ENCODE measurements around the gene CNOT6L. TPM values are rescaled to one million over a fixed set of nuclear protein-coding genes. Genes with fewer than 3 reads are reported as not detected.
"Not testable (repeated sequence)": the region's sequence is repeated elsewhere in the genome, so short reads cannot be mapped to it uniquely, and the experiment has no call there.

CNOT6L gene
- total RNA-seq: 100 to 1,000 TPM; 227 to 231 TPM
- polyA plus RNA-seq: 10 to 100 TPM; 58.3 to 61.5 (median 60.2) TPM
- total RNA-seq: 98.4 to 310 (median 271) reads per million in 6 experiments

GRCh38 chr4:77818602-77819403 is at the start of gene CNOT6L:
CNOT6L (minus strand) TSS chr4:77819368; CDS start chr4:77819308, 60 bp downstream.
- Mint-ChIP-seq H3K4me1 (peaks cover 36 to 71% (median 67%) of the 10 kb centered on the region in 4 donors), H3K27me3 (peaks cover 0 to 3% (median 0%) of the 10 kb centered on the region in 5 donors), H3K9me3 (peaks cover 0 to 6% (median 0%) of the 10 kb centered on the region in 9 donors), H3K36me3 (peaks cover 5 to 21% (median 5%) of the 10 kb centered on the region in 3 donors), H3K4me3 (peak within 1 kb of the TSS; percentile 96 to 100 (median 99)), H3K27ac (peak within 1 kb of the TSS; percentile 96 to 100 (median 100))
- POLR2A ChIA-PET: interaction anchor here (0.6 to 14.8 kb wide), 9 partner anchors 9 to 667 kb away, joined by 3 to 876 read pairs (median 5); partner anchors contain the start of gene MRPL1
- peak; percentile 12 to 15 for ATAC-seq
- peak; percentile 44 to 95 (median 86) for DNase-seq

GRCh38 chr4:77865259-77865658 is 46.1 kb upstream of the CNOT6L start:
- H3K4me3 Mint-ChIP-seq: peak overlapping the region in 4 of 10 donors; percentile 18 to 61 (median 41)
- peaks cover 0 to 3% (median 0%) of the 10 kb centered on the region in 5 donors for H3K27me3 Mint-ChIP-seq
- H3K9me3 Mint-ChIP-seq: peaks cover 0 to 6% (median 0%) of the 10 kb centered on the region in 9 donors
- ATAC-seq (no peak), DNase-seq (no peak)
- H3K4me1 Mint-ChIP-seq: peaks cover 31 to 82% (median 74%) of the 10 kb centered on the region in 4 donors
- POLR2A ChIA-PET: interaction anchor here (0.6 to 19.7 kb wide), 3 partner anchors 9 to 43 kb away, joined by 3 to 876 read pairs (median 4); partner anchors contain the start of gene CNOT6L
- peaks cover 3 to 39% (median 3%) of the 10 kb centered on the region in 3 donors for H3K36me3 Mint-ChIP-seq
- H3K27ac Mint-ChIP-seq: peak overlapping the region in 8 of 10 donors; percentile 16 to 80 (median 32)

GRCh38 chr4:77863341-77863740 is 44.2 kb upstream of the CNOT6L start:
- peaks cover 3 to 30% (median 3%) of the 10 kb centered on the region in 3 donors for H3K36me3 Mint-ChIP-seq
- H3K27me3 Mint-ChIP-seq, H3K9me3 Mint-ChIP-seq: not testable (repeated sequence)
- H3K27ac Mint-ChIP-seq: peak overlapping the region; percentile 96 to 100 (median 100)
- ATAC-seq (peak in 1 of 2 donors; percentile 8), DNase-seq (peak in 3 of 10 donors; percentile 10 to 25 (median 10))
- POLR2A ChIA-PET: interaction anchor here (0.7 to 19.7 kb wide), 4 partner anchors 12 to 1651 kb away, joined by 3 to 876 read pairs (median 6); partner anchors contain the start of gene CNOT6L
- peak overlapping the region; percentile 93 to 99 (median 97) for H3K4me3 Mint-ChIP-seq
- H3K4me1 Mint-ChIP-seq: peaks cover 25 to 71% (median 67%) of the 10 kb centered on the region in 4 donors

- POLR2A ChIA-PET: interaction anchor here (0.5 to 19.7 kb wide), 20 partner anchors 10 to 1922 kb away, joined by 3 to 876 read pairs (median 5); partner anchors contain the start of genes BMP2K, CNOT6L, NAAA and NUP54
- peak; percentile 78 to 83 for ATAC-seq
Observed at GRCh38 chr4:77862478-77863216, 43.5 kb upstream of the CNOT6L start, which contains the start of gene MRPL1. MRPL1 (plus strand) TSS chr4:77862830; CDS start chr4:77862849, 19 bp downstream.

GRCh38 chr4:77861495-77861894 is 42.3 kb upstream of the CNOT6L start:
- H3K27ac Mint-ChIP-seq: peak overlapping the region; percentile 96 to 100 (median 100)
- peaks cover 0 to 3% (median 0%) of the 10 kb centered on the region in 5 donors for H3K27me3 Mint-ChIP-seq
- DNase-seq: no peak
- peaks cover 3 to 14% (median 3%) of the 10 kb centered on the region in 3 donors for H3K36me3 Mint-ChIP-seq
- peaks cover 31 to 82% (median 70%) of the 10 kb centered on the region in 4 donors for H3K4me1 Mint-ChIP-seq
- POLR2A ChIA-PET: interaction anchor here (0.7 to 19.7 kb wide), 12 partner anchors 9 to 1921 kb away, joined by 3 to 876 read pairs (median 7); partner anchors contain the start of genes BMP2K, CNOT6L, NAAA and NUP54
- peaks cover 0 to 6% (median 0%) of the 10 kb centered on the region in 9 donors for H3K9me3 Mint-ChIP-seq
- peak; percentile 10 for ATAC-seq
- peak overlapping the region; percentile 93 to 99 (median 97) for H3K4me3 Mint-ChIP-seq

More at GRCh38 chr4:77862478-77863216, 43.5 kb upstream of the CNOT6L start, which contains the start of gene MRPL1:
- Mint-ChIP-seq H3K27me3 (peaks cover 0 to 3% (median 0%) of the 10 kb centered on the region in 5 donors), H3K4me1 (peaks cover 27 to 74% (median 68%) of the 10 kb centered on the region in 4 donors), H3K9me3 (peaks cover 0 to 6% (median 0%) of the 10 kb centered on the region in 9 donors), H3K27ac (peak within 1 kb of the TSS; percentile 96 to 100 (median 100)), H3K36me3 (peaks cover 3 to 24% (median 3%) of the 10 kb centered on the region in 3 donors), H3K4me3 (peak within 1 kb of the TSS; percentile 93 to 99 (median 97))
- peak in 9 of 10 donors; percentile 75 to 93 (median 89) for DNase-seq

- Mint-ChIP-seq H3K4me3 (no peak overlapping the region), H3K9me3 (peaks cover 0 to 6% (median 0%) of the 10 kb centered on the region in 9 donors), H3K36me3 (no peaks in the 10 kb centered on the region), H3K27me3 (peaks cover 0 to 3% (median 0%) of the 10 kb centered on the region in 5 donors), H3K4me1 (peaks cover 32 to 87% (median 69%) of the 10 kb centered on the region in 4 donors), H3K27ac (peak overlapping the region; percentile 84 to 100 (median 99))
- POLR2A ChIA-PET: interaction anchor here (0.6 to 19.7 kb wide), 2 partner anchors 37 to 52 kb away, joined by 3 to 876 read pairs; partner anchors contain the start of gene CNOT6L
- DNase-seq (no peak), ATAC-seq (no peak)
Observed at GRCh38 chr4:77859256-77859655, 40.1 kb upstream of the CNOT6L start.

- Mint-ChIP-seq H3K36me3 (no peaks in the 10 kb centered on the region), H3K27ac (peak overlapping the region; percentile 88 to 100 (median 97)), H3K27me3 (no peaks in the 10 kb centered on the region), H3K4me1 (peaks cover 42 to 88% (median 71%) of the 10 kb centered on the region in 4 donors), H3K9me3 (no peaks in the 10 kb centered on the region), H3K4me3 (peak overlapping the region in 8 of 10 donors; percentile 30 to 90 (median 82))
- DNase-seq: no peak
- ATAC-seq: no peak
- POLR2A ChIA-PET: interaction anchor here (0.8 to 19.7 kb wide), 5 partner anchors 9 to 115 kb away, joined by 3 to 876 read pairs (median 3); partner anchors contain the start of gene CNOT6L
Observed at GRCh38 chr4:77856152-77856551, 37.0 kb upstream of the CNOT6L start.

GRCh38 chr4:77854431-77855111 is 35.4 kb upstream of the CNOT6L start:
- H3K9me3 Mint-ChIP-seq: no peaks in the 10 kb centered on the region

GRCh38 chr4:77852892-77853495 is 33.8 kb upstream of the CNOT6L start:
- DNase-seq: peak; percentile 33 to 82 (median 71)
- H3K9me3 Mint-ChIP-seq: no peaks in the 10 kb centered on the region
- peak overlapping the region; percentile 95 to 100 (median 98) for H3K27ac Mint-ChIP-seq
- no peaks in the 10 kb centered on the region for H3K36me3 Mint-ChIP-seq
- POLR2A ChIA-PET: interaction anchor here (0.6 to 19.7 kb wide), 8 partner anchors 9 to 778 kb away, joined by 3 to 876 read pairs (median 4); partner anchors contain the start of genes CNOT6L and MRPL1
- H3K4me3 Mint-ChIP-seq: peak overlapping the region; percentile 61 to 91 (median 82)
- peak; percentile 88 to 89 for ATAC-seq
- no peaks in the 10 kb centered on the region for H3K27me3 Mint-ChIP-seq
- peaks cover 36 to 70% (median 57%) of the 10 kb centered on the region in 4 donors for H3K4me1 Mint-ChIP-seq

More at GRCh38 chr4:77854431-77855111, 35.4 kb upstream of the CNOT6L start:
- POLR2A ChIA-PET: interaction anchor here (1.0 to 19.7 kb wide), 3 partner anchors 7 to 53 kb away, joined by 4 to 876 read pairs (median 54); partner anchors contain the start of genes CNOT6L and MRPL1
- Mint-ChIP-seq H3K4me1 (peaks cover 40 to 80% (median 63%) of the 10 kb centered on the region in 4 donors), H3K36me3 (no peaks in the 10 kb centered on the region), H3K27me3 (no peaks in the 10 kb centered on the region), H3K4me3 (peak overlapping the region; percentile 61 to 91 (median 82)), H3K27ac (peak overlapping the region; percentile 95 to 100 (median 98))
- peak in 4 of 10 donors; percentile 46 to 81 (median 75) for DNase-seq
- ATAC-seq: peak; percentile 72 to 79

GRCh38 chr4:77849278-77849965 is 30.3 kb upstream of the CNOT6L start:
- Mint-ChIP-seq H3K4me1 (peaks cover 24 to 49% (median 31%) of the 10 kb centered on the region in 4 donors), H3K36me3 (no peaks in the 10 kb centered on the region), H3K27me3 (no peaks in the 10 kb centered on the region), H3K9me3 (no peaks in the 10 kb centered on the region), H3K4me3 (no peak overlapping the region), H3K27ac (no peak overlapping the region)
- no peak for DNase-seq
- no peak for ATAC-seq
- POLR2A ChIA-PET: interaction anchor here (0.7 to 19.7 kb wide), 4 partner anchors 13 to 28 kb away, joined by 4 to 876 read pairs (median 6); partner anchors contain the start of genes CNOT6L and MRPL1
